Midbrain (tissue), 1 donor: Measurements from ENCODE around the gene SDR42E2.
A peak's percentile ranks its signal among the peaks of the same experiment; 100 is the strongest.
"Not testable (repeated sequence)": the region's sequence is repeated elsewhere in the genome, so short reads cannot be mapped to it uniquely, and the experiment has no call there.

Experiments used
- DNase-seq: peaks from one replicate; lab custom pipeline; 2025; lab: John Stamatoyannopoulos, UW

The SDR42E2 gene

DNA sequence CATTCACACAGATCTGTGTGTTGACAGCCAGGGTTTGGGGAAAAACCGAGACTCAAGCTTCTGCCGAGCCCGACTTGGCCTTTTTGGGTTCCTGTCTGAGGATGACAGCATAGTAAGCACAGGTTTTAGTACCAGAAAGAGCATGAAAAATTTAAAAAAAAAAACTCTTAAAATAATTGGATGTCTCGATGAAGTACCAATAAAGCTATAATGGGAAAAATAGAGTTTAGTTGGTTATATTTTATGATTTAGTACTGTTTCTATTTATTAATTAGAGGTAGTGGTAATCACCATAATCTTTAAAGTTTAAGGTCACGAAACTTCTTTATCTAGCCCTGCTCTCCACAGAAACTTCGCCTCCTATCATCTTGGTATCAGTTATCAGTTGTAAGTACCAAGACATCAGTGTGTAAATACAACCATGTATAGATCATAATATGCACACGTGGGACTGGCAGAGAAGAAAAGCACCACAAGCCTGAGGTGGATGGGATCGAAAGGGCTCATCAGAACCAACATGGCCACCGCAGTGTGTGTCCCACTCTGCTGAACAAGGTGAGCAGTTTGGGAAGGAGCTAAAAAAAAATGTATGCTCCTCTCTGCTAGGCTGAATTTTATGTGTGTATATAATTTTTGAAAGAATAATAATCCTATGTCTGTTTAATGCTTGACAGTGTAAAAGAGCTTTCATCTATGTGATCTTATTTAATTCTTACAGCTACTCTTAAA lies 29.4 kb downstream of the SDR42E2 start:
- DNase-seq = peak; percentile 48

DNA sequence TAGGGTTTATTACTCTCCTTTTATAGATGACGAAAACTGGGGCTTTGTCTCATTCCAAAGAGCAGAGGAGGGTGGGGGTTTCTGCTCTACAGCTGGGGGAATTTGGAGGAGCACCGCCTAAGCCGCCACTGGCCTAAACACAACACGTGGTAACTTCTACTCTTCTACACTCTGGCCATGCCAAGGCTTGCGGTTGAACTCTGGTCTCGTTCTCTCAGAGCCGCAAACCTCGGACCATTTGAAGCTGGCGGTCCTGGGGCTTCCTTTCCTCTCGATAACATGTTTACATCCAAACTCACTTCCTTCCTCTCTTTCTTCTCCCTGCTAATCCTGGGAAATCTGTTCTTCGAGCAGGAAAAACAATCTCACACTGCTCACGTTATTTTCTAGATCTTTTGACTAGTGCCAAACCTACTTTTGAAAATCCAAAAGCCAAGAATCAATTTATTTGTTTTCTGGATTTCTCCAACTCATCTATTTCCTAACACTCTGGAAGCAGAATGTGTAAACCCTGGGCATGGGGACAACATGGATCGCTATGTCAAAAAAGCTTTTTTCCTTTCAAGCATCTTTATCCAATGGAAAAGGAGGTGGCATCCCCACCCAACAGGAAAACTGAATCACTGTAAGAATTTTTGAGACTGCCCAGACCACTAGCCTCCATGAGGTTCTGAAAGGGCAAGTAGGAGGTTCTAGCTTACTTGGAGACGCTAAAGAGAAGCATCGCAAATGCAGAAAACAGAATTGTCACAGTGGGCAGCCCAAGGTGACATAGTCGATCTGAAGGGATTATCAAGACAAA lies 30.2 kb downstream of the SDR42E2 start:
- peak; percentile 63 for DNase-seq

DNA sequence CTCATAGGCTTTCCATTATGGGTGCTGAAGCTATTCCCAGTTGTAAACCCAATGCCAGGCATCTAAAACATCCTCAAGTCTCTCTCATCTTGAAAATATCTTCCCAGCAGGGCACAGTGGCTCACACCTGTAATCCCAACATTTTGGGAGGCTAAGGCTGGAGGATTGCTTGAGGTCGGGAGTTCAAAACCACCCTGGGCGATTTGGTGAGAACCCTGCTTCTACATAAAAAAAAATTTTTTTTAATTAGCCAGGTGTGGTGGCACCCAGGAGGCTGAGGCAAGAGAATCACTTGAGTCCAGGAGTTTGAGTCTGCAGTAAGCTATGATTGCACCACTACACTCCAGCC lies 30.7 kb downstream of the SDR42E2 start:
- no peak for DNase-seq

DNA sequence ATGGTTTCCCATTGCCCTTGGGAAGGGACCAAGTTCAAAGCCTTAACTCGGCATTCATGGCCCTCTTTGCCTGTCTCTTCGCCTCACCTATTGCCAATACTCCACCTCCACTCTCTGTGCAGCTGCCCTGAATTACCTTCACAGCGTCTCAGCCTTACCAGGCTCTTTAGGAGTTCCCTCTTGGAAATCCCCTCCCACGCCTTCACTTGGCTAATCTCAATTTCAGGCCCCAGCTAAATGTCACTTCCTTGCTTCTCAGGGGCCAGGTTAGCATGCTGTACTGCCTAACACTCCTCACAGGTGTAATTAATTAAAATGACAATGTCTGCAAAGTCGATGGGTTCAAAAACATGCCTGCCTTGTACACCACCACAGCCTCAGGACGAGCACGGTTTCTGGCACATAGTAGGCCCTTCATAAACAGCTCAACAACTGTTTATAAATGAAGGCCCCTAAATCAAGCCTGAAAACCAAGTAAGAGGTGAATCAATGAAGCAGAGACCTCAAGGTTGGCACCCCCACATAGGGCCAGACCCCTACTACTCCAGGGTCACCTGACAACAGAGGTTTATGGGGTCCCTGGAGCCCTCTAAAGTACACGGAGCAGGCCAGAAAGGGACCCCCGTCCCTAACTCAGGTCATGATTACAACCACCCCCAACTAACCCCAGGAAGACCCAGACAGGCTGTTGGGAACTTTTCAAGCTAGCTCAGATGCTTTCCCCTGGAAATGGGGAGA lies 32.6 kb downstream of the SDR42E2 start:
- no peak for DNase-seq

DNA sequence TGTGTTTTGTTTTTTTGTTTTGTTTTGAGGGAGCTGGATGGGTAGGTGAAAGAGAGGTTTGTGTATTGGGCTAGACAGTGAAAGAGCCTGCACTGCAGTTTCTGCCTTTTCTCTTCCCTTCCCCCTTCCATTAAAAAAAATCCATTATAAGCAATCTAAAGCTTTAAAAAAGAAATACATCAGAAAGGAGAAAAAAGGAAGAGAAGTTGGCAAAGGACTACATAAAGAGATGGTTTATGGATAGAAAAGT lies 33.1 kb downstream of the SDR42E2 start:
- no peak for DNase-seq

DNA sequence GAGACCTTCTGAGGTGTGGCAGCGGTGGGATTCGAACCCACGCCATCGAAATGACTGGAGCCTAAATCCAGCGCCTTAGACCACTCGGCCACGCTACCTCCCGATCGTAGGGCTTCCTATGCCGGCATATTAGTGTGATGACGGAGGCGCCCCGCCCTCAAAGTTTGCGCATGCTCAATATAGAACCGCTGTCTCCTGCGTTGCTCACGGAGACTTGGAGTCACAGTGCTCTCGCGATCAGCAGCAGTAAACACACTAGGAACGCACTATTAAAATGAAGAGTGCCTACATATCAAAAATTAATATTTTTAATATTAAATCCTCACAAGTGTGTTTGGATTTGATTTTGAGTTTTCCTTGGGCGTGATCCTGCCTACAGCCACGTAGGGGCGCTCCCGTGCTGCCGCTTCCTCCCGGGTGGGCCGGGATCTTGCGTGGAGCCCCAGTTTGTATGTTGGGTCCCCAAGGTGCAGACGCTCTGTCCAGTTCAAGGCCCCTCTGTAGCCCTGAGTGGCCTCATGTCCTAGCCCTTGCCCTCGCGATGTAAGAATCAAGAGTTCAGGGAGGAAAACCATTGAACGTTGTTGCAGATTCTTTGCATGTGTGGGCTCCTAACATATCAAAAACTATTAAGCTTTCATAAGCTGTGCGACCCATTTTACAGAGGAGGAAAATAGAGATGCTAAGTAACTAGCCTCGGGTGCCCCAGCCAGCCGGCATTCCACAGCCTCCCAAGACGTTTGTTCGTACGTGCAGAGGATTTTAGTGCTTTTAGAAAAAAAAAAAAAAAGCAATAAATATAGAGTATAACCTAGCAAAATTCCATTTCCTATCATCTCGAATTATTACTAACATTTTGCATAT lies 33.6 kb downstream of the SDR42E2 start:
- peak; percentile 92 for DNase-seq

DNA sequence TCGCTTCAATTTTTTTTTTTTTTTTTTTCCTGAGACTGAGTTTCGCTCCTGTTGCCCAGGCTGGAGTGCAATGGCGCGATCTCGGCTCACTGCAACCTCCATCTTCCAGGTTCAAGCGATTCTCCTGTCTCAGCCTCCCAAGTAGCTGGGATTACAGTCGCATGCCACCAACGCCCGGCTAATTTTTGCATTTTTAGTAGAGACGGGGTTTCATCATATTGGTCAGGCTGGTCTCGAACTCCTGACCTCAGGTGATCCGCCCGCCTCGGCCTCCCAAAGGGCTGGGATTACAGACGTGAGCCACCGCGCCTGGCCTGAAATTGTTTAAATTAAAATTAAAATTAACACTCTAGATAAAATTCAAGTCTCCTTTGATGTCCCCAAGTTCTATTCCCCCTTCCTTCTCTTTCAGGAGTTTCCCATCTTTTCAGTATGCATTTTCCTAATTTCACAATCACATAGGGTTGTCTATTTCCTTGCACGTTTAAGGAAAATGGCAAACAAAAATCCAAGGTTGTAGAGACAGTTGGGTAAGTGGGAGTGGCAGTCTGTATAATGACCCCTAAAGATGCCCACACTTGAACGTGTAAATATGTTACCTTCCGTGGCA lies 34.4 kb downstream of the SDR42E2 start:
- DNase-seq = not testable (repeated sequence)

DNA sequence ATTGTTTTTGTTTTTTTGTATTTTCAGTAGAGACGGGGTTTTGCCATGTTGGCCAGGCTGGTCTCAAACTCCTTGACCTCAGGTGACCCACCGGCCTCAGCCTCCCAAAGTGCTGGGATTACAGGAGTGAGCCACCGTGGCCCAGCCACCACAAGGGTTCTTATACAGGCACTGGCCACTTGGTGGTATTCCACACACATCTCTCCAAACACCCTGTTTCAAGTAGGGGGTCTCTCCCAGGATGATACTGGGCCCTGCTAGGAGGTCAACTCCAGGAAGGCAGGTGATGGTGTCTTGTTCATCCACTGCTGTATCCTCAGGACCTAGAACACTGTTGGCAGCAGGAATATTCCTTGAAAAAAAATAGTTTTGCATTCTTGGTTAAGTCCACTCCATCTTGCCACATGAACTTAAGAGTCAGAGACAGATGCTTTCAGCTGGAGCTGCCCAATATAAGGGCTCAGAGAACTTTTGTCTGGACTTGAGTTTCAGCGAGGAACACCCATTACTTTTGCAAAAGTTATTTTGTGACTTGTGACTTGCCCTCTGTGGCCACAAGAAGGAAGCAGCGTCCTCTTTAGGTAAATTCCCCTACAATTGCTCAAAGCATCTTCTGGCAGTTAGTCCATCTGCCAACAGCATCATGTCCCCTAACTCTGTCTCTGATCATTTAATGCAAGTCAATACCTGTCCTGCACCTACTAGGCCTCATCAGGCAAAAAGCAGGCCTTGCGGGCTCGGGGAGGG lies 36.4 kb downstream of the SDR42E2 start:
- no peak for DNase-seq

DNA sequence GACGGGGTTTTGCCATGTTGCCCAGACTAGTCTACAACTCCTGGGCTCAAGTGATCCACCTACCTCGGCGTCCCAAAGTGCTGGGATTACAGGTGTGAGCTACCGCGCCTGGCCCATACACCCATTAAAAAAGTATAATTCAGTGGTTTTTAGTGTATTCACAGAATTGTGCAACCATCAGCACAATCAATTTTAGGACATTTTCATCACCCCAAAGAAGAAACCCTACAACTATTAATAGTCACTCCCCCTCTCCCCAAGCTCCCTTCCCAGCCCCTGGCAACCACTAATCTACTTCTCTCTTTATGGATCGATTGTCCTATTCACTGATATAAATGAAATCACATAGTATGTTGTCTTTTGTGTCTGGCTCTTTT lies 39.9 kb downstream of the SDR42E2 start:
- no peak for DNase-seq

DNA sequence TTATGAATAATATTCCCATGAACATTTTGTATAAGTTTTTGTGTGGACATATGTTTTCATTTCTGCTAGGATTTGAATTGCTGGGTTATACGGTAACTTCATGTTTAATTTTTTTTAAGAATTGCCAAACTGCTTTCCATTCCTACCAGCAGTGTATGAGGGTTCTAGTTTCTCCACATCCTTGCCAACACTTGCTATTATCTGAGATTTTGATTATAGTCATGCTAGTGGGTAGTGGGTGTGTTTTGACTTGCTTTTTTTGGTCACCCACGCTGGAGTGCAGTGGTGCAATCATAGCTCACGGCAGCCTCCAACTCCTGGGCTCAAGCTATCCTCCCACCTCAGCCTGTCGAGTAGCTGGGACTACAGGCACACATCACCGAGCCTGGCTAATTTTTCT lies 40.8 kb downstream of the SDR42E2 start:
- DNase-seq = no peak

DNA sequence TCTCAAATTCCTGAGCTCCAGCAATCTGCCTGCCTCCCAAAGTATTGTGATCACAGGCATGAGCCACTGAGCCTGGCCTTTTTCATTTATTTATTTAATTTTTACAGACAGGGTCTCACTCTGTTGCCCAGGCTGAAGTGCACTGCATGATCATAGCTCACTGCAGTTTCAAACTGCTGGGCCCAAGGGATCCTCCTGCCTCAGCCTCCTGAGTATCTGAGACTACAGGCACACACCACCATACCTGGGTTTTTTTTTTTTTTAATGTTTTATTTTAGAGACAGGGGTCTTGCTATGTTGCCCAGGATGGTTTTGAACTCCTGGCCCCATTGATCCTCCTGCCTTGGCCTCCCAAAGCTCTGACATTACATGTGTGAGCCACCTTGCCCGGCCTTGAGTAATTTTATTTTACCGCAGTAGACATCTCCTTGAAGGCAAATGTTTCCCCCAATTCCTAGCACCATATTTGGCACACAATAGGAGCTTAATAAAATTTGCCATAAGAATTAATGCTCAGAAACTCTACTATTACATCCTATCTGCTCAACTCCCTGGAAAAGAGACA lies 41.9 kb downstream of the SDR42E2 start:
- DNase-seq = no peak

DNA sequence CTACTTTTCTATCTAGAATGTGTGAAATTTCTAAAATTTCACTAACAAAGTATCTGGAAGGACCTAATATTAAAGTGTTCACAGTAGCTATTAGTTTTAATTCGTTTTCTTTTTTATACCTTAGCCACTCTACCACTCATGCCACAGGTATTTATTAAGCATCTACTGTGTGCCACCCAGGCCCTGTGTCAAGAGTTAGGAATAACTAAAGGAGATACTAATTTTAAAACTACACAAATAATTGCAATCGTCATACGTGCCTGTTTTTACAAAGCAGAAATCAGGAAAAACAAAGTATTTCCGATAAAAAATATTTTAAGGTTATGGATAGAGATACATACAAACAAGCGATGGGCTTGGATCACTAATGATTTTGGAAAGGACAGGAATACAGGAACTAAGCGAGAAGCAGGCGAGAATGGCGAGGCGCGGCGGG lies 43.3 kb downstream of the SDR42E2 start:
- DNase-seq = no peak

DNA sequence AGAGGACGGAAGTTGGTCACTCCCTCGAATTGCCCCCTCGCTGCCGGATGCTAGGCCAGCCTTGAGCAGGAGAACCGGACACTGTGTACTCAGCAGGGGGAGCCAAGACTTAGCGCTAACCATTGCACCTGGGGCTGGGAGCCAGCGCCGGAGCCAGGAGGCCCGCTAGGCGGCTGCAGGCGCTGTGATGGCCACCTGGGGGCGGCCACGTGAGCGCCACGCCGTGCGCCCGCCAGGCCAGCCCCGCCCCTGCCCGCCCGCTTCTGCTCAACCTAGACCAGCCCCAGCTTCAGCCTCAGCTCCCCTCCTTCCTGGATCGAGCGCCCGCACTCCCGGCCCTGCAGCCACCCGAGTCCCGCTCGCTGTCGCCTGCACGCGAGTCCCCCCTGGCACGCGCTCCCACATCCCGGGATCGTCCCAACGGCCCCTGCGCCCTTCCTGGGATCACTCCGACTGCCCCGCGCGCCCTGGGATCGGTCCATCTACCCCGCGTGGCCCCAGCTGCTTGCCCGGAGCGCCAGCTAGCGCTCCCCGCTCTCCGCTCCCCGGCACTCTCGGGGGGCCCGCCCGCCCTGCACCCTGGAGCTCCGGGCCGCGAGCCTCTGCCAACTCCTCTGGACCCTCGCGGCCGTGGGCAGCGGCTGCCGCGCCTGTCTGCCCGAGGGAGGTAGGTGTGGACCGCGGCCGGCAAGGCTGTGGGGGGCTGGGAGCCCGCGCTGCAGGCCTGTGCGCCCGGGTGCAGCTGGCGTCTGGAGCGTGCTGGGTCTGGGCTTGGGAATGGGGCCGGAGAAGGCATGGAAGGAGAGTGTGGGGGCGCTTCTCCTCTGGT lies 43.9 kb downstream of the SDR42E2 start, which contains the start of gene EEF2K:
Gene EEF2K (plus strand): TSS at position 266 of the 829 bp plus-strand sequence. CDS start 19,452 bp downstream, outside the sequence.
- peak; percentile 90 for DNase-seq

DNA sequence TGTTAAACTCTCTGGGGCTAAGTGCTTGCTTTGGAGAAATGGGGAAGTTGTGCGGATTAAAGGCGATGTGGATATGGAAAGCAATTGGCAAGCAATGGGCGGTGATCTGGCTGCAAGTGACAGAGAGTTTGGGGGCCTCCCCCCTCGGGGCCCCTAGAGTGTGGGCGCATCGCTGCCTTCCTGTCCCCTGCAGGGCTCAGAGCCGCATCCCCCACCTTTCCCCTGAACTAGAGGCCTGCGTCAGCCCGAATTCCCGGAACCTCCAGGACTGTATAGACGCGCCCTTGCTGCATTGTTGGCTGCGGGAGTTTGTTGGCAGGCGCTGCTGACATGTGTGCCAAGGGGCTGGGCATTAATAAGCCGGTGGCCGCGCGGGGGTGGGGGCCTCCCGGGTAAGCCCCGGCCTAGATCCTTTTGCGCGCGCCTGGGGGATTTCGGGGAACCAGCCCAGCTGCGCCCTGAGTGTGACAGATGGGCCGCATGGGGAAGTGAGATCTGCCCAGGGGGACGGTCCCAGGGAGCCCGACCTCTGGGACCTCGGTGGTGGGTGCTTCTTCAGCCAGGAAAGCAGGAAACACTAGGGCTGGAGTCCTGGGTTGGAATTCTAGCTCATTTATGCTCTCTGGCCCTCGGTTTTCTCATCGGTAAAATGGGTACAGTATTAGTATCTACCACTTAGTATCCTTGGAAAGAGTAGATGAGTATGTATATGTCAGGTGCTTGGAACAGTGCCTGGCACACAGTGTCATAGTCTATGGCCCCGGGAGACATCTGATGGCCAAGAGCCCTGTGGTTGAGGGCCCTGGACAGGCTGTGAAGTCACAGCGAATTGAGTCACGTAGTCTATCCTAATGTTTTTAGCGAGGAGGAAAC lies 44.8 kb downstream of the SDR42E2 start:
- peak; percentile 54 for DNase-seq

DNA sequence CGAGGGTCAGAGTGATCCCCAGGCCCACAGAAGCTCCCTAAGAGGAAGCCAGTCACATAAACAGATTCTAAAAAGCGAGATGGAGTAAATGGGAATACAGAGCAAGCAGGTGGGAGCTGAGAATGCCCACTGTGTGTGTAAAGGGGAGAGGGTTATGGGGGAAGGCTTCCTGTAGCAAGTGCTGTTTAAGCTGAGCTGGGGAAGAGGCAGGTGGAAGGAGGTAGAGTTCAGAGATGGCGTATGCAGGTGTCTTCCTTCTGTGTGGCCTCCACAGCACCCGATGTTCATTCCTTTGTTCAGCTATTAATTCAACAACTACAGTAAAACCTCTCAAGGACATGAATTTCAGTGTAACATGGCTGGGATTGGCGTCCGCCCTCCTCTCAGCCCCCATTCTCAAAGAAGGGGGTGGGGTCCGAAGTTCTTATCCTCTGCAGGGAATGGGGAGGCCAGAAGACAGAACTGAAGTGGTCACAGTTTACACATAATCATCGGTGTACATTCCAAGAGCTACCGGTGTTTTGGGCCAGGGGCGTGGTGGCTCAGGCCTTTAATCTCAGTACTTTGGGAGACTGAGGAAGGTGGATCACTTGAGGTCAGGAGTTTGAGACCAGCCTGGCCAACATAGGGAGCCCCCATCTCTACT lies 45.5 kb downstream of the SDR42E2 start:
- DNase-seq = no peak

DNA sequence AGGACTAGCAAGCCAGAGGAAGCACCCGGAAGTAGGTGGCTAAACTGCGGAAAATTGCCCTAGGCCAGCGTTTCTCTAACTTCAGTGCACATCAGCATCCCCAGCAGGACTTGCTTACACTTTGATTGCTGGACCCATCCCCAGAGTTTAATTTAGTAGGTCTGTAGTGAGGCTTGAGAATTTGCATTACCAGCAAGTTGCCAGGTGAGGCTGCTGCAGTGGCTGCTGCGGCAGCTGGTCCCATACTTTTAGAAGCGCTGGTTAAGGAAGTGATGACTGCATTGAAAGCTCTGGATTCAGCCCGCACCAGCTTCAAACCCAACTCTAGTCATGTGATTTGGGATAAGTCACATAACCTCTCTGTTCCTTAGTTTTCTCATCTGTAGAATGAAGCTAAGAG lies 48.0 kb downstream of the SDR42E2 start:
- DNase-seq = no peak

DNA sequence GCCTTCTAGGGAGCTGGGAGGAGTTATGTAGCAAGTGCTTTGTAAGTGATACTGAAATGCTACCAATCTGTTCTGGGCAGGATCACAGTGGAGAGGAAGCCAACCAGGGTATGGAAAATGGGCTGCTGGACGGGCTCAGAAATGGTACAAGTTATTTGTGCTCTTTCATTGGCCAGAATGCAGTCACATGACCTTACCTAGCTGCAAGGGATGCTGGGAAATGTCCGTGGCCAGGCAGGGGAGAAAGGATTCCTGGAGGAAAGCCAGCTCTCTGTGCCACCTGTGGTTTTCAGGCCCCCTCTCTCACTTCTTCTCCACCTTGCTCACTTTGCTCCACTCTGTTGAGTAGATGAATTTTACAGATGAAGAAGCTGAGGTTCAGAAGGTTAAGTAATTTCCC lies 48.5 kb downstream of the SDR42E2 start:
- DNase-seq = no peak

DNA sequence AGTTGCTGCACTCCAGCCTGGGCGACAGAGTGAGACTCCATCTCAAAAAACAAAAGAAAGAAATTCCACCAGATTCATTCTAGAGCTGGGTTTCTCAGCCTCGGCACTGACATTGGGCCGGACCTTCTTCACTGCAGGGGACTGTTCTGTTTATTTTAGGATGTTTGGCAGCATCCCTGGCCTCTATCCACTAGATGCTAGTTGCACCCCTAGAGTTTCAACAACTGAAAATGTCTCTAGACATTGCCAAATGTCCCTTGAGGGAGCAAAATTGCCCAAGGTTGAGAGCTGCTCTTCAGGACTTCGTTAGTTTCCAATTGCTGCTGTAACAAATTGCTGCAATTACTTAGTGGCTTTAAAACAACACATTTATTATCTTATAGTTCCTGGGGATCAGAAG lies 50.9 kb downstream of the SDR42E2 start:
- DNase-seq = no peak
